Activated CD4-positive, alpha-beta T cell treated with anti-CD3 and anti-CD28 coated beads, Interleukin-2, amount 50 U/mL, for 48 hours (primary cell): ENCODE measurements around the gene ABRACL.
A peak's percentile ranks its signal among the peaks of the same experiment; 100 is the strongest.
"Not testable (repeated sequence)": the region's sequence is repeated elsewhere in the genome, so short reads cannot be mapped to it uniquely, and the experiment has no call there.

Experiments
- DNase-seq, 2 experiments: peaks; one replicate each; pipeline ENCODE4 v3.0.0-alpha.2; 2020

Gene ABRACL

GRCh38 chr6:139028658-139029469 is at the start of gene ABRACL:
ABRACL (plus strand) TSS chr6:139028745; CDS start chr6:139034161, 5,416 bp downstream.
- DNase-seq = peak; percentile 87 to 90

GRCh38 chr6:138979365-138979764 is 49.2 kb upstream of the ABRACL start:
- no peak for DNase-seq

GRCh38 chr6:138979813-138980668 is 48.5 kb upstream of the ABRACL start:
- DNase-seq = no peak

GRCh38 chr6:138981416-138981815 is 47.1 kb upstream of the ABRACL start:
- no peak for DNase-seq

- no peak for DNase-seq
Measured at GRCh38 chr6:138986578-138986977, 42.0 kb upstream of the ABRACL start.

- no peak for DNase-seq
Measured at GRCh38 chr6:138987080-138987642, 41.4 kb upstream of the ABRACL start.

GRCh38 chr6:138987643-138988468 is 40.7 kb upstream of the ABRACL start, which contains the start of gene REPS1:
REPS1 (minus strand) TSS chr6:138988253; CDS start chr6:138987682, 571 bp downstream.
- peak; percentile 91 to 92 for DNase-seq

- DNase-seq = no peak
Measured at GRCh38 chr6:138988469-138988834, 40.1 kb upstream of the ABRACL start.

GRCh38 chr6:138989098-138989983 is 39.2 kb upstream of the ABRACL start:
- DNase-seq = no peak

GRCh38 chr6:138991206-138991605 is 37.3 kb upstream of the ABRACL start:
- no peak for DNase-seq

- DNase-seq = not testable (repeated sequence)
Measured at GRCh38 chr6:138992965-138993364, 35.6 kb upstream of the ABRACL start.

- DNase-seq = not testable (repeated sequence)
Measured at GRCh38 chr6:138993410-138993809, 35.1 kb upstream of the ABRACL start.

GRCh38 chr6:138996524-138996923 is 32.0 kb upstream of the ABRACL start:
- DNase-seq = no peak

- DNase-seq = no peak
Measured at GRCh38 chr6:138997136-138997535, 31.4 kb upstream of the ABRACL start.

- no peak for DNase-seq
Measured at GRCh38 chr6:138999949-139000725, 28.4 kb upstream of the ABRACL start.

GRCh38 chr6:139003751-139004150 is 24.8 kb upstream of the ABRACL start:
- DNase-seq = no peak

- DNase-seq = no peak
Measured at GRCh38 chr6:139006477-139006876, 22.1 kb upstream of the ABRACL start.

GRCh38 chr6:139007428-139007827 is 21.1 kb upstream of the ABRACL start:
- no peak for DNase-seq

- no peak for DNase-seq
Measured at GRCh38 chr6:139008117-139008516, 20.4 kb upstream of the ABRACL start.

- no peak for DNase-seq
Measured at GRCh38 chr6:139010674-139011073, 17.9 kb upstream of the ABRACL start.

GRCh38 chr6:139011980-139012379 is 16.6 kb upstream of the ABRACL start:
- DNase-seq = no peak
